Body of pancreas (tissue), 4 donors: ENCODE data around the gene CNTNAP2. TPM values are rescaled to one million over a fixed set of nuclear protein-coding genes. Genes with fewer than 3 reads are reported as not detected.

Experiments
- ATAC-seq: fragments of 150-250 bp; one replicate; pipeline ENCODE4 v1.9.1; 2016
- DNase-seq, 4 donors: peaks; one replicate each; pipeline ENCODE4 v3.0.0-alpha.2; 2019
- H3K27ac ChIP-seq, 4 donors: fragments of 200-600 bp; sonication (generic); 1 replicate in 3 of 4; 2 replicates in 1 of 4; pipeline versions ENCODE4 v1.5.1 to v1.6.1; 2016 to 2019; ENCODE audit warnings: mild to moderate bottlenecking in 1 of 4, mixed read lengths in 1 of 4, moderate library complexity in 1 of 4
- H3K27me3 ChIP-seq, 2 donors: fragments of 200-600 bp; sonication (generic); one replicate each; pipeline ENCODE4 v1.6.0; 2016; ENCODE audit warnings: mild to moderate bottlenecking in 1 of 2
- H3K36me3 ChIP-seq, 2 donors: fragments of 200-600 bp; sonication (generic); replicated peaks in 1 of 2; 2 replicates each; pipeline ENCODE4 v1.5.1; 2016; ENCODE audit warnings: low read depth in 2 of 2; ENCODE audit not compliant: insufficient read depth in 1 of 2
- H3K4me1 ChIP-seq: fragments of 200-600 bp; sonication (generic); one replicate; pipeline ENCODE4 v1.6.0; 2016
- H3K4me3 ChIP-seq, 2 donors: fragments of 200-600 bp; sonication (generic); 1 replicate in 1 of 2; 2 replicates in 1 of 2; pipeline ENCODE4 v1.5.1; 2016 to 2019
- H3K9me3 ChIP-seq, 3 donors: fragments of 200-600 bp; sonication (generic); 1 replicate in 2 of 3; 2 replicates in 1 of 3; pipeline ENCODE4 v1.5.1; 2016
- POLR2A ChIP-seq, 3 donors: fragments of 450-650 bp; IDR thresholded peaks; one replicate each; pipeline ENCODE4 v1.6.1; 2016; ENCODE audit warnings: antibody characterized with exemption in 3 of 3, mild to moderate bottlenecking in 2 of 3
- WGBS, 2 donors: methylation state at CpG; one replicate each; pipeline ENCODE4 v1.1.5; 2017; 5-methylcytosine and 5-hydroxymethylcytosine counted together
- intact Hi-C: fragments of 100-400 bp; cut with DNase I; formaldehyde crosslinking; loops from one replicate; pipeline ENCODE4 v1.15.1; 2023
- total RNA-seq, 2 donors: library from RNA; depleted of rRNA; stranded (reverse); fragments of >200 nt; gene quantifications; one replicate each; pipeline ENCODE4 v1.1.0, GENCODE V29; 2016
- TF ChIP-seq, protein P1 (sequence below), 7 experiments: fragments of 450-650 bp in 4 of 7; fragments of 200-600 bp in 3 of 7; sonication (generic) in 3 of 7; IDR thresholded peaks; one replicate each; pipeline ENCODE4 v1.5.1; 2016 to 2019; ENCODE audit warnings: antibody characterized with exemption in 7 of 7

CNTNAP2 gene
- total RNA-seq, 2 donors from 2014 or later = 1.0 TPM; not detected in 1

DNA sequence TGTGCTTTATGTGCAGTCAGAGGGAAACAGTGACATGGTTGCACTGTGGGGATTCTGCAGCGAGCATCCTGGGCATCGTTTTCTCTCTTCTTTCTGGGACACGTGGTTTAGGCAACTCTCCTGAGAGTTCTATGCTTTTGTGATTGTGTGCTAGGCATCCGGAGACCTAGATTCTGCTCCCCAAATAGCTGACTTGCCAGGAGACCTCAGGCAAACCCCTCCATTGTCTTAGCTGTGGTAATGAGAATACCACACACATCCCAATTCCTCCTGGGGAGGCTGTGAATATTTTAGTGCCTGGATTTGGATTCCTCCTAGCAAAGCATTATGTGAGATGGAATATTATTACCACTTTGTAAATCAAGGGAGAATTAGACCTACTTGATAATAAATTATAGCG, 1862.0 kb downstream of the CNTNAP2 start:
- TF ChIP-seq, protein P1, sequence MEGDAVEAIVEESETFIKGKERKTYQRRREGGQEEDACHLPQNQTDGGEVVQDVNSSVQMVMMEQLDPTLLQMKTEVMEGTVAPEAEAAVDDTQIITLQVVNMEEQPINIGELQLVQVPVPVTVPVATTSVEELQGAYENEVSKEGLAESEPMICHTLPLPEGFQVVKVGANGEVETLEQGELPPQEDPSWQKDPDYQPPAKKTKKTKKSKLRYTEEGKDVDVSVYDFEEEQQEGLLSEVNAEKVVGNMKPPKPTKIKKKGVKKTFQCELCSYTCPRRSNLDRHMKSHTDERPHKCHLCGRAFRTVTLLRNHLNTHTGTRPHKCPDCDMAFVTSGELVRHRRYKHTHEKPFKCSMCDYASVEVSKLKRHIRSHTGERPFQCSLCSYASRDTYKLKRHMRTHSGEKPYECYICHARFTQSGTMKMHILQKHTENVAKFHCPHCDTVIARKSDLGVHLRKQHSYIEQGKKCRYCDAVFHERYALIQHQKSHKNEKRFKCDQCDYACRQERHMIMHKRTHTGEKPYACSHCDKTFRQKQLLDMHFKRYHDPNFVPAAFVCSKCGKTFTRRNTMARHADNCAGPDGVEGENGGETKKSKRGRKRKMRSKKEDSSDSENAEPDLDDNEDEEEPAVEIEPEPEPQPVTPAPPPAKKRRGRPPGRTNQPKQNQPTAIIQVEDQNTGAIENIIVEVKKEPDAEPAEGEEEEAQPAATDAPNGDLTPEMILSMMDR (IDR thresholded peaks at IDR 0.05) = no peak
- Histone ChIP-seq H3K9me3 (no peaks in the 10 kb centered on the region), H3K36me3 (no peaks in the 10 kb centered on the region), H3K27ac (no peak overlapping the region), H3K4me3 (no peak overlapping the region), H3K27me3 (no peaks in the 10 kb centered on the region), H3K4me1 (no peaks in the 10 kb centered on the region)
- intact Hi-C loops = no loop called here
- no peak for DNase-seq
- no peak for ATAC-seq
- WGBS, 2 donors = 58 to 67% methylated on average over 5 of the region's 5 CpGs

DNA sequence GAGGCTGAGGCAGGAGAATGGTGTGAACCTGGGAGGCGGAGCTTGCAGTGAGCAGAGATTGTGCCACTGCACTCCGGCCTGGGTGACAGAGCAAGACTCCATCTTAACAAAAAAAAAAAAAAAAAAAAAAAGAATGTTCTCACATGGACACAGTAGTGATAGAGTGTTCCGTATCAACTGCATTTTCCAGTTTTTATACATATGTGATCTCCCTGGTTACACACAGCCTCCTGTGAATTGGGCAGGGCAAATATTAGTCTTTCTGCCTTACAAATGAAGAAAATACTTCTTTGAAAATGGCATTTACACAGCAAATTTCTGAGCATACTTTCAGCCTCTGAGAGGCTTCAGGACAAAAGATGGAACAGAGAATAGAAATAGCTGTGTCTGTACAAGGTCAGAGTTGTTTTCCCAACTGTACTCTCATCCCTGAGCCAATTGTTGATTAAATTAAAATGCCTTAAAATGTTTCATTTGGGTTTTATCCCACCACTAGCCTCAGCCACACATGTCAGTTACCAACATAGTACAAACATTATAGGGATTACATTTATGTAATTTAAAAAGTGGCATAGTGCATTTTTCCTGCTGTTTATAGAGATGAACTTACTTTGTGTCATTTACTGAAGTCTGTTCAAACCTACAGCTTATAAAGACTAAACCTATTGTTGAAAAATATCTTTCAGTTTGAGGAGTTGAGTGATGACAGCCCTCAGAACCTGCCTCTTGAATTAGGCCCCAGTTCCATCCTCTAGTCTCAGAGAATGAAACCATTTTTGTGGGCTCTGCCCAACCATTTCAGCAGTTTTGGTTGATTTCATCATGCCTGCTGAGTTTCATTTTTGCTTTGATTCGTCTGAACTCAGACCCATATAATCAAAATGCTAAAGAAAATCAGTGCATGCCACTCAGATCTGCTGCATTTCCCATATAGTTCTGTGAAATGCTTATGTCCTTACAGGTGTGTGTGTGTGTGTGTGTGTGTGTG, 1864.5 kb downstream of the CNTNAP2 start:
- 81 to 87% methylated on average over 3 to 4 of the region's 4 CpGs for WGBS, 2 donors
- H3K4me3 ChIP-seq = no peak overlapping the region
- H3K36me3 ChIP-seq = no peaks in the 10 kb centered on the region
- intact Hi-C loops = no loop called here
- DNase-seq = no peak
- no peaks in the 10 kb centered on the region for H3K9me3 ChIP-seq
- H3K27ac ChIP-seq = no peak overlapping the region
- no peak for ATAC-seq
- H3K27me3 ChIP-seq = no peaks in the 10 kb centered on the region
- peaks cover 8% of the 10 kb centered on the region for H3K4me1 ChIP-seq
- TF ChIP-seq, protein P1 (IDR thresholded peaks at IDR 0.05) = no peak
- TF ChIP-seq POLR2A (IDR thresholded peaks at IDR 0.05) = no peak

DNA sequence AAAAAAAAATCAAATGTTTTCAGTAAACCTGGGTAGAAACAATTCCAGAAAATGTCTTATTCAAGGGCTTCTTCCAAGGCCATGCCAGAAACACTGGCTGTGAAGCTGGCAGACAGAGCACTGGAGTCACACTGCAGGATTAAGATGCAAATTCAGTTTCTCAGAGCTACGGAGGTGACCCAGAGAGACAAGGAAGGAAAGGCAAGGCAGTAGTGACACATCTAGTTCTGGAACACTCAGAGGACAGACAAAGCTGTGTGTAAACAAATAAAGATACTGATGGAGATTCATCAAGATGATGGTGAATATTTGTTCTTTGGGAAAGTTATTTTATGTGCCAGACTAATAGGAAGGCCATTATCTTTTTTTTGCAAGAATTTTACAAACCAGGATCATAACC, 1865.7 kb downstream of the CNTNAP2 start:
- peaks cover 8% of the 10 kb centered on the region for H3K4me1 ChIP-seq
- H3K36me3 ChIP-seq = no peaks in the 10 kb centered on the region
- DNase-seq (no peak), ATAC-seq (no peak)
- no peaks in the 10 kb centered on the region for H3K9me3 ChIP-seq
- no peak overlapping the region for H3K4me3 ChIP-seq
- TF ChIP-seq, protein P1 (IDR thresholded peaks at IDR 0.05) = no peak
- no peak for TF ChIP-seq POLR2A (IDR thresholded peaks at IDR 0.05)
- H3K27ac ChIP-seq = no peak overlapping the region
- WGBS, 2 donors = 18 to 45% methylated on average over 1 of the region's 1 CpG
- intact Hi-C loops = no loop called here
- H3K27me3 ChIP-seq = no peaks in the 10 kb centered on the region

DNA sequence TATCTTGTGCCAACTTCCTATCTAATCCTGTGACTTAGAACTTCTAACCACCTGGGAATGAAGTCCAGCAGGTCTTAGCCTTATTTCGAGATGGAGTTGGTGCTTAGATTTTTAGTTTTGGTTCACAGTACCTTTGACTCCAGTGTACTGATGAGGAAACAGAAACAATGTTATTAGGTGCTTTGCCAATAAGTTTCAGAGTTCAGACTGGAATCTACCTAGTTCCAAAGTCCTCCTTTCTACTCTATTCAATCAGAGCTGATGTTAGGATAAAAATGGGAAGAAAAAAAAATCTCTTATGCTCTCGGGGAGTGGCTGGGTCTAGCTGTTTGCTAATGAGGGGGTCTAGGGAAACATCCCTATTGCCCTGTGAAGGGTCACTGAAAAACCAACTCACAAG, 1867.7 kb downstream of the CNTNAP2 start:
- peaks cover 8% of the 10 kb centered on the region for H3K4me1 ChIP-seq
- H3K4me3 ChIP-seq = no peak overlapping the region
- no peaks in the 10 kb centered on the region for H3K9me3 ChIP-seq
- ATAC-seq (no peak), DNase-seq (no peak)
- WGBS, 2 donors = 34 to 54% methylated on average over 2 of the region's 2 CpGs
- no peak for TF ChIP-seq POLR2A (IDR thresholded peaks at IDR 0.05)
- TF ChIP-seq, protein P1 (IDR thresholded peaks at IDR 0.05) = no peak
- H3K36me3 ChIP-seq = no peaks in the 10 kb centered on the region
- intact Hi-C loops = no loop called here
- no peaks in the 10 kb centered on the region for H3K27me3 ChIP-seq
- no peak overlapping the region for H3K27ac ChIP-seq
